Stimulated activated CD8-positive, alpha-beta memory T cell treated with anti-CD3 and anti-CD28 coated beads, Interleukin-4, amount 100 ng/mL, for 4 hours (primary cell): Measurements from ENCODE around the gene MYH16.
"Not testable (repeated sequence)": the region's sequence is repeated elsewhere in the genome, so short reads cannot be mapped to it uniquely, and the experiment has no call there.

Experiments
- DNase-seq, 2 donors: peaks; one replicate each; pipeline ENCODE4 v3.0.0-alpha.2; 2020; ENCODE audit warnings: low read depth in 2 of 2, low spot score in 1 of 2

The MYH16 gene

GRCh38 chr7:99301496-99301895, 28.9 kb downstream of the MYH16 start:
- no peak for DNase-seq

GRCh38 chr7:99305473-99306260, 33.0 kb downstream of the MYH16 start:
- DNase-seq, result no peak

GRCh38 chr7:99308461-99309074, 35.9 kb downstream of the MYH16 start:
- DNase-seq, result no peak

- DNase-seq, result no peak
Observed at GRCh38 chr7:99309111-99309510, 36.5 kb downstream of the MYH16 start.

GRCh38 chr7:99310004-99310403, 37.4 kb downstream of the MYH16 start:
- no peak for DNase-seq

GRCh38 chr7:99311702-99312101, 39.1 kb downstream of the MYH16 start:
- DNase-seq, result no peak

GRCh38 chr7:99312316-99313203, 39.9 kb downstream of the MYH16 start:
- DNase-seq, result peak; percentile 49 to 66

GRCh38 chr7:99313204-99313573, 40.5 kb downstream of the MYH16 start:
- no peak for DNase-seq

- no peak for DNase-seq
Observed at GRCh38 chr7:99314504-99314903, 41.9 kb downstream of the MYH16 start.

- no peak for DNase-seq
Observed at GRCh38 chr7:99320371-99320770, 47.7 kb downstream of the MYH16 start.

- not testable (repeated sequence) for DNase-seq
Observed at GRCh38 chr7:99322659-99323058, 50.0 kb downstream of the MYH16 start.

GRCh38 chr7:99324559-99324958, 51.9 kb downstream of the MYH16 start:
- no peak for DNase-seq

GRCh38 chr7:99325001-99325493, 52.4 kb downstream of the MYH16 start:
- DNase-seq, result no peak

GRCh38 chr7:99325592-99326407, 53.2 kb downstream of the MYH16 start, which contains the start of gene ARPC1A:
Gene ARPC1A, plus strand, starts transcription at chr7:99325898. Its CDS starts 7,456 bp downstream, at chr7:99333354.
- DNase-seq, result peak; percentile 79

- DNase-seq, result no peak
Observed at GRCh38 chr7:99326408-99326782, 53.8 kb downstream of the MYH16 start.

- not testable (repeated sequence) for DNase-seq
Observed at GRCh38 chr7:99330314-99330961, 57.8 kb downstream of the MYH16 start.

GRCh38 chr7:99331002-99331401, 58.4 kb downstream of the MYH16 start:
- no peak for DNase-seq

- no peak for DNase-seq
Observed at GRCh38 chr7:99339595-99339994, 67.0 kb downstream of the MYH16 start.

- DNase-seq, result no peak
Observed at GRCh38 chr7:99340659-99341058, 68.0 kb downstream of the MYH16 start.

GRCh38 chr7:99344061-99344647, 71.5 kb downstream of the MYH16 start:
- no peak for DNase-seq
